Epidermal melanocyte (primary cell): Measurements from ENCODE around the gene BTN1A1.

Experiments used
- DNase-seq: peaks from one replicate; pipeline ENCODE4 v3.0.0; 2011; ENCODE audit warnings: low spot score; ENCODE audit not compliant: insufficient read length

The BTN1A1 gene

DNA sequence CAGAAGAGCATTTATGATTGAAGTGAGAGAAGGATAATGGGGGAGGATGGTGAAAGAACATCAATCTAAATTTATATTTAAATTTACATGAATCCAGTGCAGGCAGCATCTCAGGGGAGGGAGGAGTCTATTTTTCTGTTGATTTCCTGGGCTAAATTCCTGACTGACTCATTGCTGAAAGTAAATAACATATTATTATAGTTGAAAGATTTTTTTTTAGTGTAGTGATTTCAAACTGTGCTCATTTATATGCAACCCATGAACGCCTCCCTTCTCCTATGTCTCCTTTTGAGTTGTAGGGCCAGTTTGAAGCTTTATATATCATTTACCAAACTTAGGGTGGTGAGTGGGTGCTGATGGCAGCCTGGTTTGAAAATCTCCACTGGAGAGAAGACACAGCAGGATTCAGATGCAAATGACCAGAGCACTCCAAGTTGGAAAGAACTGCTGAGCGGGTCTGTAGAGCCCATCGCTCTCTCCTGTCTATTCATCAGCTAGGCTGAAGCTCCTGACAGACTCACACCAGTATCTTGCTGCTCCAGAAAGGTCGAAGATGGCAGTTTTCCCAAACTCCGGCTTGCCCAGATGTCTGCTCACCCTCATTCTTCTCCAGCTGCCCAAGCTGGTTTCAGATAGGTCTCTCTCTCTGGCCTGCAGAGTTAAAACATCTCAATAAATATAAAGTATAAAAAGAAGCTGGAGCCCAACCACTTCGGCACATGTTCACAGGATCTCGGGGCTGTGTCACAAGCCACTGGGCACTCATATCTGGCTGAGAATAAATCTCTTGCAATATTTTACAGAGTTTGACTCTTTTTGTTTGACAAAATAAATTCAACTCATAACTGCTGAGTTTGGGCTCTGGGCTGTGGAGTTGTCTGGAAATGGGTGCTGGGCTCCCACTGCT lies 24.0 kb upstream of the BTN1A1 start:
- no peak for DNase-seq

DNA sequence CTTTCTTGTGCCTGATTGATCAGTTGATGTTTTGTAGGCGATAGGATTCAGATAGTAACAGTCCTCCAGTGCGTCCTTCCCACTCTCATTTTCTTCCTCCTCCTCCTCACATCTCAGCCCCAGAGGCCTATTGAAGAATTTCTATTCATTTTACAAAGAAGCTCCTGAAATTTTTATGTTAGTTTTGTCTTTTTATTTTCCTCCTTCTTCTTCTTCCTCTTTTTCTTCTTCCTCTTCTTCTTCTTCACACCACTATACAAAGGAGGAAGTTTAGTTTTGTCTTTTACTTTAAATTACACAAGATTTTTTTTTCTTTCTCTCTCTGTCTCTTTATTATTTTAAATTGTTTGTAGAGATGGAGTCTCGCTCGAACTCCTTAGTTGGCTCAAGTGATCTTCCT lies 23.2 kb upstream of the BTN1A1 start:
- DNase-seq = no peak

DNA sequence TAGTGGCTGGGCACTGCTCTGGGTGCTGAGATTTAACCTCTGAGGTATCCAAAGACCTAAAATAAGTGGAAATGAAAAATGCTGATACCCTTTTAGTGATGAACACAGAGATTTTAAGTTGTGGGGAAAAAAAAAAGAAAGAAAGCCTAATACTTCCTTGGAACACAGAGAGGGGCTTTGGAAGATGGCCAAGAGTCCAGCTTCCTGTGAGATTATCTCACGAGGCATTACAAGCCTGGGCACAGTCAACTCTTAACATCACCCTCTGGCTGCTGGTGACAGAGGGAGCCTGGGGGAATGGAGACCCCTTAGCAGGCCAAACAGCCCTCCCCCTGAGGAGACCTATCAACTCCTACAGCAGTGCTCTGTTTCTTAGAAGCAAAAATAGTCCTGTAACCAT lies 22.7 kb upstream of the BTN1A1 start:
- no peak for DNase-seq

DNA sequence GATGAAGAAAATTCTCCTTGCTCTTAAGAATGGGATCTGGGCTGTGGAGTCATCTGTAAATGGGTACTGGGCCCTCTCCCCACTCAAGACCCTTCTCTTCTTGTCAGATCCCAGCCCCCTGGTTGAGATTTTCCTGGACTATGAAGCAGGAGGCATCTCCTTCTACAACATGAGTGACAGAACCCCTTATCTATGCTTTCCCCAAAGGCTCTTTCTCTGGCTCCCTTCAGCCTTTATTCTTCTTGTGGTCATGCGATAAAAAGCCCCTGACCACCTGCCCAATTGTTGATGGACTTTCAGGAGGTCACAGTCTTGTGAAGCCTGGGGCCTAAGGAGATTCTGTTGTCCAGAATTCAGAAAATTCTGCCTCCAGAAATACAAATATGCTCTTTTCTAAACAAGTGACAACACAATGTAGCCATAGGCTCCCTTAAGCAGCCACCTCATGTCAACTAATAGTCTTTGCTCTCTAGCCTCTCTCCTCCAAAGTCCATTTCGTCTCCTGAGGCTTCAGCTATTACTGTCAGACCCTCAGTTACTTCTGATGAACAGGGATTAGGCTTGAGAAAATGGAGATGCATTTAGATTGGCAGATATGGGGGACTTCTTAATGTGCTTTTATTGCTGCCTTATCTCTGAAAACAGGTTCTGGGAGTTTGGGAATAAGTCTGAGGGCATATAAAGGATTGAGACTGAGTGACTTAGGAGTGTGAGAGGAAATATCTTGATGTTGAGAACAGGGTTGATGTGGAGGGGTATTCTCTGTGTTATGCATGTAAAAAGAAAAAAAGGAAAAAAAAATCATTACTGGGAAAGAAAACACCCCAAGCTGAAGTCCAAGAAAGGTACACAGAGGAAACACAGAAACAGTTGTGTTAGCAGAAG lies 21.8 kb upstream of the BTN1A1 start:
- no peak for DNase-seq

DNA sequence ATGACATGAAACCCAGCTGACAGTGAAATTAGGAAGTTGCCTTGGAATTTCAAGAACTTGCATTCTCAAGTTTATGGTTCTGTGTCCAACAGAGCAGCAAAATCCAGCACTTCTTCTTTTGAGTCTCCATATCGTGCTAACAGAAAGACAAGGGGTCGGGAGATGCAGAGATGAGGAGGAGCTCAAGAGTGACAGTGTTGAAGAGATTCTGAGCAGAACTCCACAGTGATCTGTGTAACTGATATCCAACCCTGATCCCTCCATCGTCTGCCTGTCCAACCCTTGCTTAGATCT lies 21.2 kb upstream of the BTN1A1 start:
- DNase-seq = no peak

DNA sequence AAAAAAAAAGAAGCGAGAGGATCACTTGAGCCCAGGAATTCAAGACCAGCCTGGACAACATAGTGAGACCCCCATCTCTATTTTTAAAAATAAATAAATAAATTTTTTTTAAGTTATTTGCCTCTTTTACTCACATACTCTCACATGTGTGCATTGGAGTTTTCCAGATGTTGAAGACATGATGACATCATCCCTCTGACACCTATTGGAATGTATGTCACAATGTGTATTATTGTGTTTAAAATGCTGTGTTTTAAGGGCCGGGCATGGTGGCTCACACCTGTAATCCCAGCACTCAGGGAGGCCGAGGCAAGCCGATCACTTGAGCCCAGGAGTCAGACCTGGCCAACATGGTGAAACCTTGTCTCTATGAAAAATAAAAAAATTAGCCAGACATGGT lies 17.8 kb upstream of the BTN1A1 start:
- no peak for DNase-seq

DNA sequence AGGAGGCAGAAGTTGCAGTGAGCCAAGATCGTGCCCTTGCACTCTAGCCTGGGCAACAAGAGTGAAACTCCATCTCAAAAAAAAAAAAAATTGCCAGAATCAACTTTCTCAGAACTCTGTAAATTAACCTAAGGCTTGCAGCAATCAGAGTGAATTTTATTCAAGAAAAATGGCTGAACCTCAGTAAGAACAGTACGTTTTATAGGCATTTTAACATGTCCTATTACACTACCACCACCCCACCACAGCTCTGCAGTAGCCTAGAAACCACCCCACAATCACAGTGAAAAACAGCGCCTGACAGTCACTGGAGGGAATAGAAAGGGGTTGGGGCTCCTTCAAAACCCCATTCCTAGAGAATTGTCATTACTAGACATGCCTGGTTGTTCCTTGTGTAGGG lies 16.4 kb upstream of the BTN1A1 start:
- no peak for DNase-seq

DNA sequence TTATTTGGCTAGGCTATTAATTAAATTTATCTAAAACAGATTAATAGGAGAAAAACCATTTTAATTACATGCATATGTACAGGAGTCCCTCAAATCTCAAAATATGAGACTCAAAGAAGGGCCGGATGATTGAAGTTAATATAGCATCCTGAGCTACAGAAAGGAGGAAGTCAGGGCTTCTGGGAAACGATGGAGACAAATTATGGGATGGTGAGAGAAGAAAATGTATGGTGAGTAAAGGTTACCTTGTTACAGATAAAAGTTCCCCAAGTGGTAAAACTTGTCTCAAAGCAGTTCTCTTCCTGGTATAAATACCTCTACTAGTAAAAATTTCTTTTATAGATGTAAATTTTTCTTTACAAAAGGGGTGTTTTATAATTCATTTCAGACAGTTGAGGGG lies 15.9 kb upstream of the BTN1A1 start:
- no peak for DNase-seq

DNA sequence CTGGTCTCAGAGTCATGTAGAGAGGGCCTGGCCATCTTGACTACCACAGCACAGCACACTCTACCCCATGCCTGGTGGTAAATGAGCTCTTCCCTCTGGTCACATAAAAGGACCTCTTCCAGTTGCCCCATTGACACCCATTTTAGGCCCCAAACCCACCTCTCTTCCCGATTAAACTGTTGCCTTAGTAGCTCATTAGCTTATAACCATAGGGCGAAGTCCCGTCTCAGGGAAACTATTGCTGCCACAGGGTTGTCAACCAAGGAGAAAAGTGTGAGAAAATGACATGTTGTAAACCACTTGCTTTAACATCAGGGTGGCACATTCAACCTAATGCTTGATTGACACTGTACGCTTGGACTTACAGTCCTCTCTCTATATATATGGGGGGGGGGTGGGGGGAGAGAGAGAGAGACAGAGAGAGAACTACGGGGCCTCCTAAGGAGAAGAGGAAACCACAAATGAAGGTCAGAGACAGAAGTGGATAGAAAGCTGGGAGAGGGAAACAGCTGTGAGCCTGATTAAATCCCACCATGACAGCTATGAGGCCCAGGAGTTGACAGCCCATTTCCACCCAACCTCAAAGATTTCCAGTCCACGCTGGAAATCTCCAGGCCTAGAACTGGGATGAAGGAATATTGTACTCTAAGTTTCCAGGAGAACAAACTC lies 14.9 kb upstream of the BTN1A1 start:
- no peak for DNase-seq

DNA sequence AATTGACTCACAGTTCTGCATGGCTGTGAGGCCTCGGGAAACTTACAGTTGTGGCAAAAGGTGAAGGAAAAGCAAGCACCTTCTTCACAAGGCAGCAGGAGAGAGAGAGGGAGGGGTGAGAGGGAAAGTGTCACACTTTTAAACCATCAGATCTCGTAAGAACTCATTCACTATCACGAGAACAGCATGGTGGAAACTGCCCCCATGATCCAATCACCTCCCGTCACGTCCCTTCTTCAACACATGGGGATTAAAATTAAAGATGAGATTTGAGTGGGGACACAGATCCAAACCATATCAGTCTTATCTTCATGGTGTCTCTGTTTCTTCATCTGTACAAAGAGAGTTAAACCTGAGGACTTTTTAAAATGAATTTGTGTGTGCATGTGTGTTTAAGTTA lies 13.7 kb upstream of the BTN1A1 start:
- DNase-seq = no peak

DNA sequence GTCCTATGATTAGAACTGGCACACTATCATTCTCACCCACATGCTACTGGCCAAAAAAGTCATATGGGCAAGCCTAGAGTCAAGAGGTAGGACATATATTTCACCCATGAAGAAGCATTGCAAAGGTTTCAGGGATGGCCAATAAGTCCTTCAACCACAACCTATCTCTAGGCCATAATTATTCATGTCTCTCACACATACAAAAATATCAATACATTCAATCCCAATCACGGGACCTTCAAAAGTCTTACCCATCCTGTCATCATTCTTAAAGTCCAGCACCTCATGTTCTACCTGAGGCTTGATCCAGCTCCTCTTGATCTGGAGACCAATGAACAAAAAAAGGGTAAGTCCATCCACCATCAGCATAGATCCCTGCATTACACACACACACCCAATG lies 12.6 kb upstream of the BTN1A1 start:
- no peak for DNase-seq

DNA sequence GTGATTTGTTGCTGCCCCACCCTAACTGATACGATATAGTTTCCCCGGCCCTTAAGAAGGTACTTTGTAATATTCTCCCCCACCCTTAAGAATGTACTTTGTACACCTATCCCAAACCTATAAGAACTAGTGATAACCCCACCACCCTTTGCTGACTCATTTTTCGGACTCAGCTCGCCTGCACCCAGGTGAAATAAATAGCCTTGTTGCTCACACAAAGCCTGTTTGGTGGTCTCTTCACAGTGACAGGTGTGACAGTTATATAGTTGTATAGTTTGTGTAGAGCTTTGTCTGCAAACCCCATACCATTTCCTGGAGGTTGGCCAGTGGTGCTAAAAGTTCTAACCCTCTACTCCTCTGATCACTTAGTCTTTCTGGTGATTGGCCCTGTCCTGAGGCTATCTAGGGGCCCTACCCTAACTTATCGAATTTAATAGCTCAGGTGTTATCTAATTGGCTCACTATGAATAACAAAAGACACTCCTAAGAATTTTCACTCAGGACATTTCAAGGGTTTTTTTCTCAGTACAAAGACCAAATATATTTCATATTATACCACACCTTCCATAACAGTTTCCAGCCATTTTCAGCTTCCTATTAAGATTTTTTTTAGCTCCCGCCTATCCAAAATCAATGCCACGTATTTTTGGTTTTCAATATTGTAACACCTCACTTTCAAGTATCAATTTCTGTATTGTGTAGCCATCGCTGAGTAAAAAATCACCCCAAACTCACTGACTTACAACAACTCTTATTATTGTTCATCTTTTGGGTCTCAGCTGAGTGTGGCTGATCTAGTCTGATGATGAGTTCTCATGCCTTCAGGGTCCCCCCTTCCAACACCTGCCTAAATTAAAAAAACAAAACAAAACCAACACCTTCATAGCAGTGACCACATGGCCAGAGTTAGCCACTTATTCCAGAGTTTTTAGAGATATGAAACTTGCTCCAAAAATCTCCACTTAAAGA lies 9.8 kb upstream of the BTN1A1 start:
- no peak for DNase-seq

DNA sequence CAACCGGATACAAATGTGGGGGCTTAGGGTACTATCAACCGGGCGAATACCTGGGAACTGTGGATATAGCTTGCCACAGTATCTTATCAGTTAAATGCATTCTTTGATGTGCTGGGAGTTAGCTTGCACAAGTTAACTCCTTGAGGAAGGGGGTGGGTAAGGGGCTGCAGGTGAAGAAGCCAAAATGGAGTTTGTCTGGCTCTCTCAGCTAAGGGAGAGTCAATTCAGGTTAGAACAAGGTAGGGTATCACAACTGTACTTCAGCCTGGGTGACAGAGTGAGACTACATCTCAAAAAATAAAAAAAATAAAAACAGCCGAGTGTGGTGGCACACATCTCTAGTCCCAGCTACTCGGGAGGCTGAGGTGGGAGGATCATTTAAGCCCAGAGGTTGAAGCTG lies 8.5 kb upstream of the BTN1A1 start:
- no peak for DNase-seq

DNA sequence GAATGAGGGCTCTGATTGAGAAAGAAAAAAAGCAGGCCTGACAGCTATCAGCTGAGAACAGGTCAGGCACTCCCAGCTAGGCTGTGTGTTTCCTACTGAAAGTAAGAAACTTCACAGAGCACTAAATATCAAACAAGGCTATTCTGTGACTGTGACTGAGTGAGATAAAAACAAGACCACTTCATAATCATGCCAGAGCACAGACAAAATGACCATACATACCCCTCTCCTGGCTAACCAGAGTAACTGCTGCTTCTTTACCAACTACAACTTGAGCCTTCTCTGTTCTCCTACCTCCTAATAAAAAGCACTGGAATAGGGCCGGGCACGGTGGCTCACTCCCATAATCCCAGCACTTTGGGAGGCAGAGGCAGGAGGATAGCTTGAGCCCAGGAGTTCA lies 6.8 kb upstream of the BTN1A1 start:
- DNase-seq = no peak

DNA sequence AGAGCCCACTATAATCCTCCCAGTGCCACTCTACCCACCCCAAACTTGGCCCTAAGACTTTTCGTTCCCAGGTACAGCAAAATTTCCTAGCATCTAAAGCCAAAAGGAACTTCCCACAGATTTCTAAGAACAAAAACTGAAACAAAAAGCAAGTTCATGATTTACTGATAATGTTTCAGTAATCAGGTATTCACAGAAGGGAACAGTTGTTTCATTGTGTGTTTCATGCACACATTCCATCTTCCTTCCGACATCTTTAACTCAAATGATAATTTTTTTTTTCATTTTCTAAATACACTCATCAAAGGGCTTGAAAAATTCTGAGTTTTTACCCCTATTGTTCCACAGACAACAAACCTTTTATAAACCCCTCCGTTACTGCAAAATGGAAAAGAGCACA lies 6.0 kb upstream of the BTN1A1 start:
- DNase-seq = no peak

DNA sequence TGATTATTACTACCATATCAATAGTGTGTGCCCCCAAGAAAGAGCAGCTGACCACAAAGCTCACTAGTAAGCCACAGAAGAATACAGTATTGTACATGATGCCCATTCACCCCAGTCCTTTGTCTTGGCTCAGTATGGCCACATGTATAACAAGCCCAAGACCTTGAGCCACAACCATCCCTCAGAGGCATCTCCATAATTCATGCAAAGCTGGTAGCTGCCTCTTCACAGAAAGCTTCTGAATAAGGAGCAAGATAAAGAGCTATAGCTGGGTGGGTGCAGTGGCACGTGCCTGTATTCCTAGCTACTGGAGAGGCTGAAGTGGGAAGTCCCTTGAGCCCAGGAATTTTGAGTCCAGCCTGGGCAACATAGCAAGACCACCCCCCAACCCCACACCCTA lies 4.8 kb upstream of the BTN1A1 start:
- DNase-seq = no peak

DNA sequence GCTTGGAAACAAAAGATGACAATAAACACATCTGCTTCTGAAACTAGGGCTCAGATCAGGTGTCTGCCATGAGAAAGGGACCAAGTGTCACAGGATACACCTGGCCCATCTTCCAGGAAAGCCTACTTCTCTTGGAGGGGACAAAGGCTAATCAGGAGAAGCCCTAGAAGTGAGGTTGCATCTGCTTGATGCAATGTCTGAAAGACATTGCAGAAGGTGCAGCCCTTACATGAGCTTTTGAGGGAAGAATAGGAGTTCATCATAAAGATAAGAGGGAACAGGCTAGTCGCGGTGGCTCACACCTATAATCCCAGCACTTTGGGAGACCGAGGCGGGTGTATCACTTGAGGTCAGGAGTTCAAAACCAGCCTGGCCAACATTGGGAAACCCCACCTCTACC lies 2.5 kb upstream of the BTN1A1 start:
- no peak for DNase-seq

DNA sequence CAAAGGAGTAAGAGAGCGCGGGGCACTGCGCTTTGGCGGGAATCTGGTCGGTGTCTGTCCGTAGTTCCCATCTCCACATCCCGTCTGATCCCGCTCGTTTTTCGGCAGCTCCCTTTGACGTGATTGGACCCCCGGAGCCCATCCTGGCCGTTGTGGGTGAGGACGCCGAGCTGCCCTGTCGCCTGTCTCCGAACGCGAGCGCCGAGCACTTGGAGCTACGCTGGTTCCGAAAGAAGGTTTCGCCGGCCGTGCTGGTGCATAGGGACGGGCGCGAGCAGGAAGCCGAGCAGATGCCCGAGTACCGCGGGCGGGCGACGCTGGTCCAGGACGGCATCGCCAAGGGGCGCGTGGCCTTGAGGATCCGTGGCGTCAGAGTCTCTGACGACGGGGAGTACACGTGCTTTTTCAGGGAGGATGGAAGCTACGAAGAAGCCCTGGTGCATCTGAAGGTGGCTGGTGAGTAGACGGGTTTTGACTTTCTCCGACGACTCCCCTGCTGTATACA lies 1.4 kb downstream of the BTN1A1 start:
- DNase-seq = no peak

DNA sequence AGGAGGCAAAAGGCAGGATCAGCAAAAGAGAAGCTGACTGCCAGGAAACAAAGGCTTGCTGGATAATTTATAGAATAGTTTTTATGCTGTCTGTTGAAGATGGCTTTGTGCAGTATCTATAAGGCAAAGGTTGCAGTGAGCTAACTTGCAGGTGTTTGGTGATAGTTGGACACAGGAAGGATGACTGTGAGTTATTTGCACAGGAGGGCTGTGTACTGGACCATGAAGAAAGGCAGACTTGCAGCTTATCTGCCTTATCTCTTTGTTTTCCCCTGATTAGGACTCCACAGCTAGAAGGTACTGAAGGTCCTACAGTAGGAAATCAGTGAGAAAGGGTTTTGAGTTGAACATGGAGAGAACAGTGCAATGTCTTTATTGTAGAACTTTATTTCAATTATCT lies 2.1 kb downstream of the BTN1A1 start:
- no peak for DNase-seq

DNA sequence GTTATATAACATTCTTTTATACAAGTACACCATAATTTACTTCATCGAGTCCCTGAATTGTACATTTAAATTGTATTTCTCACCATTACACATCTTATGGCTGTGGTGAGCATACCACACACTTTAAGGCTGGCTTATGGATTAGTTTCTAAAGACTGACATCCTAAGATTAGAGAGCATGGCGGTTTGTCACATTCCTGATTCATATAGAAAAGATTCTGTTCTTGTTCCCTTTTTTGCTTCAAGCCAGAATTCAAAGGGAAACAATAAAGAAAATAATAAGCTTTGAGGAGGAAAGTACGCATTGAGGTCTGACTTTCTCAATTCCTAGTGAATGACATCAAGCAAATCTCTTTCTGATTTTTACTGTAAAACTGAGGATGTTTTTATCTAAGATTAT lies 2.5 kb downstream of the BTN1A1 start:
- DNase-seq = no peak

DNA sequence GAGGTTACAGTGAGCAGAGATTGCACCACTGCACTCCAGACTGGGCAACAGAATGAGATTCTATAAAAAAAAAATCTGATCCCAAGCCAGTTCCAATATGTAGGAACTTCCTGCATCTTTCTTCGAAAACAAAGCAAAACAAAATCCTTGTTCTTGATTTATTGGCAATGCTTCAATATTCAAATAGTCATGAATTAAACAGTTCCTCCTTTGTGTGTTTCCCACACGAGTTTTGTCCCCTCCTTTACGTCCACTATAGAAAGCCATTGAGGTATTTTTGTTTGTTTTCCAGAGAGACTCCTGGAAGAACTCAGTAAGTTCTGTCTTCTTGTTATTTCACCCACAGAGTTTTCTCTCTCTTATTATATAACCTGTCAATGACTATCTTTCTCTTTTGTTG lies 7.6 kb downstream of the BTN1A1 start:
- DNase-seq = no peak
